ENCODE results near the gene TTN. TPM values are rescaled to one million over a fixed set of nuclear protein-coding genes. Genes with fewer than 3 reads are reported as not detected.

The TTN gene
- total RNA-seq, 1 experiment from 2014 or later = 0.13 TPM

DNA sequence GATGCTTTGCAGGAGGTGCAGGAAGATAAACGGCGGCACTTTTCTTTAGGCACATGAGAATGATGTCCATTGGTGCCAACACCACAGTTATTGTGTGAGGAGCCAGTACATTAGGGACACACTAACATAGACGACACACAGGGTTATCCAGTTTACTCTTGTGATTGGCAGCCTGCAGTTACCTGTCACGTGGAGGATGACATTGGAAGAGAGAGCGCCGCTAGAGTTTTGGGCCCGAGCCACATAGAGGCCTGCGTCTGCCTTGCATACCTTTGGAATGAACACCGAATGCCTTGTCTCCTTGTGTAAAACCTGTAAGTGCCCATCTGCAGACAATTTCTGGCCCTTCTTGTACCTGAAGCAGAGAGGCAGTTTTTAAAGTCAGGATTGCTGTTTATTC lies 26.9 kb upstream of the TTN start:
- no peak overlapping the region for H3K4me3 ChIP-seq (ENCODE audit: low read depth in 2 of 2, low read length in 2 of 2)
- no peak for DNase-seq (ENCODE audit: low read depth, low spot score)
- H3K27ac ChIP-seq (ENCODE audit: low read length) = no peak overlapping the region
- ATAC-seq = no peak
- intact Hi-C loops (cut with micrococcal nuclease; ENCODE audit: unreplicated experiment) (no loop called here), in situ Hi-C loops (cut with HindIII; ENCODE audit: low pct_unique_long_range_greater_than_20kb, low sequenced_read_pairs) (no loop called here)
- no peak for TF ChIP-seq POLR2AphosphoS5 (IDR thresholded peaks at IDR 0.05; ENCODE audit: low read depth, low read length)
- TF ChIP-seq, protein P1, sequence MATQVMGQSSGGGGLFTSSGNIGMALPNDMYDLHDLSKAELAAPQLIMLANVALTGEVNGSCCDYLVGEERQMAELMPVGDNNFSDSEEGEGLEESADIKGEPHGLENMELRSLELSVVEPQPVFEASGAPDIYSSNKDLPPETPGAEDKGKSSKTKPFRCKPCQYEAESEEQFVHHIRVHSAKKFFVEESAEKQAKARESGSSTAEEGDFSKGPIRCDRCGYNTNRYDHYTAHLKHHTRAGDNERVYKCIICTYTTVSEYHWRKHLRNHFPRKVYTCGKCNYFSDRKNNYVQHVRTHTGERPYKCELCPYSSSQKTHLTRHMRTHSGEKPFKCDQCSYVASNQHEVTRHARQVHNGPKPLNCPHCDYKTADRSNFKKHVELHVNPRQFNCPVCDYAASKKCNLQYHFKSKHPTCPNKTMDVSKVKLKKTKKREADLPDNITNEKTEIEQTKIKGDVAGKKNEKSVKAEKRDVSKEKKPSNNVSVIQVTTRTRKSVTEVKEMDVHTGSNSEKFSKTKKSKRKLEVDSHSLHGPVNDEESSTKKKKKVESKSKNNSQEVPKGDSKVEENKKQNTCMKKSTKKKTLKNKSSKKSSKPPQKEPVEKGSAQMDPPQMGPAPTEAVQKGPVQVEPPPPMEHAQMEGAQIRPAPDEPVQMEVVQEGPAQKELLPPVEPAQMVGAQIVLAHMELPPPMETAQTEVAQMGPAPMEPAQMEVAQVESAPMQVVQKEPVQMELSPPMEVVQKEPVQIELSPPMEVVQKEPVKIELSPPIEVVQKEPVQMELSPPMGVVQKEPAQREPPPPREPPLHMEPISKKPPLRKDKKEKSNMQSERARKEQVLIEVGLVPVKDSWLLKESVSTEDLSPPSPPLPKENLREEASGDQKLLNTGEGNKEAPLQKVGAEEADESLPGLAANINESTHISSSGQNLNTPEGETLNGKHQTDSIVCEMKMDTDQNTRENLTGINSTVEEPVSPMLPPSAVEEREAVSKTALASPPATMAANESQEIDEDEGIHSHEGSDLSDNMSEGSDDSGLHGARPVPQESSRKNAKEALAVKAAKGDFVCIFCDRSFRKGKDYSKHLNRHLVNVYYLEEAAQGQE (IDR thresholded peaks at IDR 0.05; ENCODE audit: insufficient read depth in 1 of 2, low read depth in 2 of 2, low read length in 1 of 2) = no peak
- TF ChIP-seq SIN3A (IDR thresholded peaks at IDR 0.05; ENCODE audit: borderline replicate concordance, insufficient read depth, low read depth, low read length) = no peak
- no peak for TF ChIP-seq TCF7L2 (IDR thresholded peaks at IDR 0.05; ENCODE audit: low read depth, low read length)
- TF ChIP-seq, protein P2, sequence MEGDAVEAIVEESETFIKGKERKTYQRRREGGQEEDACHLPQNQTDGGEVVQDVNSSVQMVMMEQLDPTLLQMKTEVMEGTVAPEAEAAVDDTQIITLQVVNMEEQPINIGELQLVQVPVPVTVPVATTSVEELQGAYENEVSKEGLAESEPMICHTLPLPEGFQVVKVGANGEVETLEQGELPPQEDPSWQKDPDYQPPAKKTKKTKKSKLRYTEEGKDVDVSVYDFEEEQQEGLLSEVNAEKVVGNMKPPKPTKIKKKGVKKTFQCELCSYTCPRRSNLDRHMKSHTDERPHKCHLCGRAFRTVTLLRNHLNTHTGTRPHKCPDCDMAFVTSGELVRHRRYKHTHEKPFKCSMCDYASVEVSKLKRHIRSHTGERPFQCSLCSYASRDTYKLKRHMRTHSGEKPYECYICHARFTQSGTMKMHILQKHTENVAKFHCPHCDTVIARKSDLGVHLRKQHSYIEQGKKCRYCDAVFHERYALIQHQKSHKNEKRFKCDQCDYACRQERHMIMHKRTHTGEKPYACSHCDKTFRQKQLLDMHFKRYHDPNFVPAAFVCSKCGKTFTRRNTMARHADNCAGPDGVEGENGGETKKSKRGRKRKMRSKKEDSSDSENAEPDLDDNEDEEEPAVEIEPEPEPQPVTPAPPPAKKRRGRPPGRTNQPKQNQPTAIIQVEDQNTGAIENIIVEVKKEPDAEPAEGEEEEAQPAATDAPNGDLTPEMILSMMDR (IDR thresholded peaks at IDR 0.05) = no peak
- H3K27me3 ChIP-seq (ENCODE audit: control insufficient read depth, insufficient read depth, low read length) = no peaks in the 10 kb centered on the region
- no TSS peak for BruUV-seq (replicated peaks)
- ChIA-PET CTCF (no interaction called here), POLR2A (no interaction called here)
- H3K9me3 ChIP-seq (ENCODE audit: control insufficient read depth, insufficient read depth, low read depth, low read length) = no peaks in the 10 kb centered on the region
- H3K36me3 ChIP-seq (ENCODE audit: control insufficient read depth, insufficient read depth, low read length) = no peaks in the 10 kb centered on the region
- no peaks in the 10 kb centered on the region for H3K4me1 ChIP-seq (ENCODE audit: control insufficient read depth, insufficient read depth, low read length)

DNA sequence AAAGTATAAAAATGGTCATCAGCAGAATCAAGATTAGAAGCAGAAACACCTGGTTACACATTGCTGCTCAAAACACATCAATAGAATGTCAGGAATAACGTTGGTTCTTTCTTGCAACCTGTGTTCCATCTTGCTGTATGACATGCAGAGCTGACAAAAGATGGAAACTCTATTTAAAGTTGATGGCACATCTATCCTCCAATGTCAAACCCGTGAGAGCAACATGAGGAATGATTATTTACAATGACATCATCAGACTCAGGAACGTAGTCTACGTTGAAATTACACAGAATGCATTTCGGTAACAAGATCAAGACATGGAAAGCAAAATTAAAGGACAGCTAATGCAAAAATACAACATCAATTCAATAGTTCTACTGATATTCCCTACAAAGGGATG lies 26.2 kb upstream of the TTN start:
- TF ChIP-seq SIN3A (IDR thresholded peaks at IDR 0.05; ENCODE audit: borderline replicate concordance, insufficient read depth, low read depth, low read length) (no peak), POLR2AphosphoS5 (IDR thresholded peaks at IDR 0.05; ENCODE audit: low read depth, low read length) (no peak), TCF7L2 (IDR thresholded peaks at IDR 0.05; ENCODE audit: low read depth, low read length) (no peak)
- TF ChIP-seq, protein P2 (IDR thresholded peaks at IDR 0.05) = no peak
- TF ChIP-seq, protein P1 (IDR thresholded peaks at IDR 0.05; ENCODE audit: insufficient read depth in 1 of 2, low read depth in 2 of 2, low read length in 1 of 2) = no peak
- no TSS peak for BruUV-seq (replicated peaks)
- ChIA-PET CTCF (no interaction called here), POLR2A (no interaction called here)
- H3K9me3 ChIP-seq (ENCODE audit: control insufficient read depth, insufficient read depth, low read depth, low read length) = no peaks in the 10 kb centered on the region
- in situ Hi-C loops (cut with HindIII; ENCODE audit: low pct_unique_long_range_greater_than_20kb, low sequenced_read_pairs) = no loop called here
- no peak for ATAC-seq
- intact Hi-C loops (cut with micrococcal nuclease; ENCODE audit: unreplicated experiment) = no loop called here
- no peak for DNase-seq (ENCODE audit: low read depth, low spot score)
- no peaks in the 10 kb centered on the region for H3K36me3 ChIP-seq (ENCODE audit: control insufficient read depth, insufficient read depth, low read length)
- no peak overlapping the region for H3K27ac ChIP-seq (ENCODE audit: low read length)
- no peaks in the 10 kb centered on the region for H3K27me3 ChIP-seq (ENCODE audit: control insufficient read depth, insufficient read depth, low read length)
- H3K4me1 ChIP-seq (ENCODE audit: control insufficient read depth, insufficient read depth, low read length) = no peaks in the 10 kb centered on the region
- no peak overlapping the region for H3K4me3 ChIP-seq (ENCODE audit: low read depth in 2 of 2, low read length in 2 of 2)

Data from Panc1 (cell line).